Fibroblast of mammary gland (primary cell): ENCODE data around the gene GGPS1.
A peak's percentile ranks its signal among the peaks of the same experiment; 100 is the strongest.

Experiments
- DNase-seq: peaks from one replicate; pipeline ENCODE4 v3.0.0-alpha.2; 2010; ENCODE audit warnings: low read depth
- H3K4me3 ChIP-seq: 2 replicates; pipeline ENCODE4 v1.5.1; 2011; ENCODE audit warnings: low read depth, mild to moderate bottlenecking, low read length, moderate library complexity; ENCODE audit not compliant: control insufficient read depth
- TF ChIP-seq, protein P1 (sequence below): conservative IDR thresholded peaks from 2 replicates; pipeline ENCODE4 v1.5.1; 2011; ENCODE audit warnings: low read depth, low read length, inconsistent platforms; ENCODE audit not compliant: control insufficient read depth, insufficient read depth

The GGPS1 gene

DNA sequence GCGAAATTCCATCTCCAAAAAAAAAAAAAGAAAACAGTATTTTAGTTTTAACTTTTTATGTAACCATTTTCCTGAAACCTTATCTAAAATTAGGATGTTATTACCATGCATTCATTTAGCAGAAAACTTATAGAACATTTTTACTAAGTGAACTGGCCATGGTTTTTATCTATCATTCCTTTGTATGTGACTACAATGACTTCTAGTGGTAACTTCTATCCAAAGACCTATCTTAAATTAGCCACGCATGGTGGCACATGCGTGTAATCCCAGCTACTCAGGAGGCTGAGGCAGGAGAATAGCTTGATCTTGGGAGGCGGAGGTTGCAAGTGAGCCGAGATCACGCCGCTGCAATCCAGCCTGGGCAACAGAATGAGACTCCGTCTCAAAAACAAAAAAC, 11.4 kb downstream of the GGPS1 start:
- TF ChIP-seq, protein P1, sequence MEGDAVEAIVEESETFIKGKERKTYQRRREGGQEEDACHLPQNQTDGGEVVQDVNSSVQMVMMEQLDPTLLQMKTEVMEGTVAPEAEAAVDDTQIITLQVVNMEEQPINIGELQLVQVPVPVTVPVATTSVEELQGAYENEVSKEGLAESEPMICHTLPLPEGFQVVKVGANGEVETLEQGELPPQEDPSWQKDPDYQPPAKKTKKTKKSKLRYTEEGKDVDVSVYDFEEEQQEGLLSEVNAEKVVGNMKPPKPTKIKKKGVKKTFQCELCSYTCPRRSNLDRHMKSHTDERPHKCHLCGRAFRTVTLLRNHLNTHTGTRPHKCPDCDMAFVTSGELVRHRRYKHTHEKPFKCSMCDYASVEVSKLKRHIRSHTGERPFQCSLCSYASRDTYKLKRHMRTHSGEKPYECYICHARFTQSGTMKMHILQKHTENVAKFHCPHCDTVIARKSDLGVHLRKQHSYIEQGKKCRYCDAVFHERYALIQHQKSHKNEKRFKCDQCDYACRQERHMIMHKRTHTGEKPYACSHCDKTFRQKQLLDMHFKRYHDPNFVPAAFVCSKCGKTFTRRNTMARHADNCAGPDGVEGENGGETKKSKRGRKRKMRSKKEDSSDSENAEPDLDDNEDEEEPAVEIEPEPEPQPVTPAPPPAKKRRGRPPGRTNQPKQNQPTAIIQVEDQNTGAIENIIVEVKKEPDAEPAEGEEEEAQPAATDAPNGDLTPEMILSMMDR: no peak
- H3K4me3 ChIP-seq: no peak overlapping the region
- DNase-seq: no peak

- no peak for DNase-seq
- TF ChIP-seq, protein P1: no peak
- no peak overlapping the region for H3K4me3 ChIP-seq
These were observed 13.0 kb downstream of the GGPS1 start for GRCh38 chr1:235341334-235341733.

DNA sequence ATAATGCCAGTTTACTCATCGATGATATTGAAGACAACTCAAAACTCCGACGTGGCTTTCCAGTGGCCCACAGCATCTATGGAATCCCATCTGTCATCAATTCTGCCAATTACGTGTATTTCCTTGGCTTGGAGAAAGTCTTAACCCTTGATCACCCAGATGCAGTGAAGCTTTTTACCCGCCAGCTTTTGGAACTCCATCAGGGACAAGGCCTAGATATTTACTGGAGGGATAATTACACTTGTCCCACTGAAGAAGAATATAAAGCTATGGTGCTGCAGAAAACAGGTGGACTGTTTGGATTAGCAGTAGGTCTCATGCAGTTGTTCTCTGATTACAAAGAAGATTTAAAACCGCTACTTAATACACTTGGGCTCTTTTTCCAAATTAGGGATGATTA, 13.7 kb downstream of the GGPS1 start:
- no peak overlapping the region for H3K4me3 ChIP-seq
- DNase-seq: peak; percentile 34
- TF ChIP-seq, protein P1: no peak

- DNase-seq: no peak
- no peak overlapping the region for H3K4me3 ChIP-seq
- TF ChIP-seq, protein P1: no peak
These were observed 14.1 kb downstream of the GGPS1 start for GRCh38 chr1:235342471-235342870.

DNA sequence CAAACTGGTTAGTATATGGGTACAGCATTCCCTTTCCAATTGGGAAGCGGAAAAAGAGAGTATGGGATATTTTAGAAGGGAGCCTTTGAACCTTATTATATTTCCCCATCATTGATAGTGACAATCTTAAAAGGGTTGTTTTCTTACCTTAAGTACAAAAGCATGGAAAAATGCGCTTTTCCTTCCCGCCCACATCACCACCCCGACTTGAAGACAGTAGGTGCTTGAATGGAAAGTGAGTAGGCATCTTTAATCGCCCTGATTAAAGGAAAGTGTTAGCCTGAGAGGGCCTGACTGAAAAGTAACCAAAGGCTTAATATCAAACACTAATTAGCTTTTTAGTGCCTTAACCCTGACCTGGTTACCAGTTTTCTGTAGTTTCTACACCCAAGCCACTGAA, 15.4 kb downstream of the GGPS1 start:
- TF ChIP-seq, protein P1: no peak

GRCh38 chr1:235351441-235351840, 23.1 kb downstream of the GGPS1 start:
- DNase-seq: no peak
- no peak overlapping the region for H3K4me3 ChIP-seq
- TF ChIP-seq, protein P1: no peak

More for the DNA sequence above, 15.4 kb downstream of the GGPS1 start:
- no peak overlapping the region for H3K4me3 ChIP-seq
- no peak for DNase-seq

DNA sequence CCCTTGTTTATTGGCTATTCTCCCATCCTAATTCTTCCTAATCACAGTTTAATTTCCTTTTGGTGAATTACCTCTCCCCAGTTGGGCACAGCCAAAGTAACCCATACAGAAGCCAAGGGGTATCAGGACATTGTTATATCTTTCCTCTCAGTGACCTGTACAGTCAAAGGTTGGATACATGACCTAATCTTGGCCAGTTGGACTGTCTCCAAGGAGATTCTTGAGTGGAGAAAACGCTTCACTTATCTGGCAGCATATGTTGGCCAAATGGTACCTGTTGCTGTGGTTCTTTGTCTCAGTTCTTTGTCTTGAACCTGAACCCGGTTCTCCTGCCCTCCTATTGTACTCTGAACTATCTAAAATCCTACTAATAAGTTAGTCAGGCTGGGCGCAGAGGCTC, 23.5 kb downstream of the GGPS1 start:
- H3K4me3 ChIP-seq: no peak overlapping the region
- DNase-seq: no peak
- TF ChIP-seq, protein P1: no peak
